NCI-H748 treated with DMSO at 0.1 percent for 48 hours (cell line): ENCODE measurements around the gene STAMBP.
A peak's percentile ranks its signal among the peaks of the same experiment; 100 is the strongest.
"Not testable (repeated sequence)": the region's sequence is repeated elsewhere in the genome, so short reads cannot be mapped to it uniquely, and the experiment has no call there.

Experiments used
- DNase-seq: peaks from one replicate; lab custom pipeline; 2025; lab: John Stamatoyannopoulos, UW

Gene STAMBP

GRCh38 chr2:73828818-73829570 lies at the start of gene STAMBP:
STAMBP (plus strand) TSS chr2:73828961; CDS start chr2:73830857, 1,896 bp downstream.
- DNase-seq: peak; percentile 80

- DNase-seq: peak; percentile 72
Measured at GRCh38 chr2:73779467-73780236, 49.1 kb upstream of the STAMBP start, which contains the start of gene DUSP11. DUSP11 (minus strand) TSS chr2:73780103; CDS start chr2:73779974, 129 bp downstream.

GRCh38 chr2:73780237-73780582 lies 48.6 kb upstream of the STAMBP start:
- no peak for DNase-seq

GRCh38 chr2:73783402-73783801 lies 45.4 kb upstream of the STAMBP start:
- DNase-seq: not testable (repeated sequence)

- not testable (repeated sequence) for DNase-seq
Measured at GRCh38 chr2:73783883-73784282, 44.9 kb upstream of the STAMBP start, which contains the start of gene C2orf78. C2orf78 (plus strand) TSS chr2:73784183; CDS start chr2:73784310, 127 bp downstream.

- no peak for DNase-seq
Measured at GRCh38 chr2:73811878-73812277, 16.9 kb upstream of the STAMBP start.

- no peak for DNase-seq
Measured at GRCh38 chr2:73812635-73813034, 16.1 kb upstream of the STAMBP start.

- DNase-seq: no peak
Measured at GRCh38 chr2:73818296-73818695, 10.5 kb upstream of the STAMBP start.

GRCh38 chr2:73821227-73821626 lies 7.5 kb upstream of the STAMBP start:
- DNase-seq: no peak

GRCh38 chr2:73821669-73822068 lies 7.1 kb upstream of the STAMBP start:
- DNase-seq: no peak

- DNase-seq: no peak
Measured at GRCh38 chr2:73822276-73822675, 6.5 kb upstream of the STAMBP start.

- no peak for DNase-seq
Measured at GRCh38 chr2:73822991-73823390, 5.8 kb upstream of the STAMBP start.

GRCh38 chr2:73823416-73823815 lies 5.3 kb upstream of the STAMBP start:
- no peak for DNase-seq

- peak; percentile 40 for DNase-seq
Measured at GRCh38 chr2:73823916-73824523, 4.7 kb upstream of the STAMBP start.

- no peak for DNase-seq
Measured at GRCh38 chr2:73825408-73825807, 3.4 kb upstream of the STAMBP start.

GRCh38 chr2:73827018-73827417 lies 1.7 kb upstream of the STAMBP start:
- DNase-seq: peak; percentile 23

- DNase-seq: no peak
Measured at GRCh38 chr2:73827660-73828388, 937 bp upstream of the STAMBP start.

- DNase-seq: no peak
Measured at GRCh38 chr2:73828389-73828817, 358 bp upstream of the STAMBP start.

GRCh38 chr2:73830871-73831401 lies 2.2 kb downstream of the STAMBP start:
- no peak for DNase-seq

- no peak for DNase-seq
Measured at GRCh38 chr2:73832930-73833329, 4.2 kb downstream of the STAMBP start.

- no peak for DNase-seq
Measured at GRCh38 chr2:73836141-73836943, 7.6 kb downstream of the STAMBP start.
